GM21390 (cell line): ENCODE data around the gene UBE2J2.
A peak's percentile ranks its signal among the peaks of the same experiment; 100 is the strongest.
"Not testable (repeated sequence)": the region's sequence is repeated elsewhere in the genome, so short reads cannot be mapped to it uniquely, and the experiment has no call there.

Experiments
- ATAC-seq: cut with Tn5 transposase; IDR thresholded peaks from one replicate; pipeline ENCODE4 v1.9.1; 2021; ENCODE audit not compliant: unreplicated experiment

The UBE2J2 gene

GRCh38 chr1:1273512-1274298, at the start of gene UBE2J2:
TSS of gene UBE2J2 (minus strand) at chr1:1273854. CDS start at chr1:1267992, 5,862 bp downstream.
- ATAC-seq = peak; percentile 82

- no peak for ATAC-seq
These were observed 49.3 kb upstream of the UBE2J2 start for GRCh38 chr1:1322952-1323351.

- ATAC-seq = no peak
These were observed 48.8 kb upstream of the UBE2J2 start for GRCh38 chr1:1322418-1322817.

GRCh38 chr1:1321477-1321876, 47.8 kb upstream of the UBE2J2 start:
- no peak for ATAC-seq

- no peak for ATAC-seq
These were observed 47.2 kb upstream of the UBE2J2 start for GRCh38 chr1:1320666-1321448.

- no peak for ATAC-seq
These were observed 45.9 kb upstream of the UBE2J2 start for GRCh38 chr1:1319646-1319941.

GRCh38 chr1:1318777-1319645, 45.4 kb upstream of the UBE2J2 start:
- no peak for ATAC-seq

- no peak for ATAC-seq
These were observed 44.5 kb upstream of the UBE2J2 start for GRCh38 chr1:1318131-1318652.

- no peak for ATAC-seq
These were observed 43.8 kb upstream of the UBE2J2 start for GRCh38 chr1:1317420-1317819.

- ATAC-seq = not testable (repeated sequence)
These were observed 42.5 kb upstream of the UBE2J2 start for GRCh38 chr1:1316199-1316598.

GRCh38 chr1:1315435-1315954, 41.8 kb upstream of the UBE2J2 start:
- no peak for ATAC-seq

GRCh38 chr1:1314678-1315335, 41.2 kb upstream of the UBE2J2 start:
- ATAC-seq = no peak

GRCh38 chr1:1314237-1314586, 40.6 kb upstream of the UBE2J2 start:
- no peak for ATAC-seq

- no peak for ATAC-seq
These were observed 40.0 kb upstream of the UBE2J2 start for GRCh38 chr1:1313500-1314236.

- ATAC-seq = no peak
These were observed 39.0 kb upstream of the UBE2J2 start for GRCh38 chr1:1312450-1313314.

GRCh38 chr1:1311107-1312104, 37.8 kb upstream of the UBE2J2 start:
- ATAC-seq = no peak

- no peak for ATAC-seq
These were observed 36.9 kb upstream of the UBE2J2 start for GRCh38 chr1:1310476-1311053.

- ATAC-seq = no peak
These were observed 36.4 kb upstream of the UBE2J2 start for GRCh38 chr1:1310109-1310385.
